DND-41 (cell line): ENCODE results near the gene WDR93.

ENCODE experiments used
- ATAC-seq: fragments of 200-7000 bp; cut with Tn5 transposase; 3 replicates; pipeline ENCODE4 v1.9.1; 2021; ENCODE audit warnings: low read depth; ENCODE audit not compliant: insufficient read depth
- DNase-seq: peaks from one replicate; pipeline ENCODE4 v3.0.0-alpha.2; 2020
- H2AFZ ChIP-seq: 2 replicates; pipeline ENCODE4 v1.6.0; 2012; ENCODE audit warnings: low read depth, low read length
- H3K27ac ChIP-seq: 2 replicates; pipeline ENCODE4 v1.5.1; 2012; ENCODE audit warnings: low read length, inconsistent platforms
- H3K27me3 ChIP-seq: fragments of 200-600 bp; sonication (generic); 2 replicates; pipeline ENCODE4 v1.6.0; 2012; ENCODE audit warnings: low read length, mild to moderate bottlenecking, inconsistent platforms; ENCODE audit not compliant: insufficient read depth, poor library complexity
- H3K36me3 ChIP-seq: 2 replicates; pipeline ENCODE4 v1.5.1; 2012; ENCODE audit warnings: low read length, inconsistent platforms; ENCODE audit not compliant: insufficient read depth
- H3K4me1 ChIP-seq: 2 replicates; pipeline ENCODE4 v1.5.1; 2012; ENCODE audit warnings: mild to moderate bottlenecking, low read length; ENCODE audit not compliant: insufficient read depth
- H3K4me2 ChIP-seq: 2 replicates; pipeline ENCODE4 v1.6.0; 2012; ENCODE audit warnings: mild to moderate bottlenecking, moderate library complexity, low read length, inconsistent platforms; ENCODE audit not compliant: insufficient read depth
- H3K4me3 ChIP-seq, 2 experiments: fragments of 200-600 bp in 1 of 2; shearing (Covaris generic) in 1 of 2; 2 replicates each; pipeline ENCODE4 v1.5.1; 2012 to 2016; ENCODE audit warnings: inconsistent platforms in 2 of 2, low read length in 2 of 2, mild to moderate bottlenecking in 2 of 2, low read depth in 1 of 2, moderate library complexity in 1 of 2
- H3K79me2 ChIP-seq: 2 replicates; pipeline ENCODE4 v1.6.0; 2012; ENCODE audit warnings: low read length, inconsistent platforms; ENCODE audit not compliant: insufficient read depth
- H3K9ac ChIP-seq: 2 replicates; pipeline ENCODE4 v1.6.0; 2012; ENCODE audit warnings: low read depth, mild to moderate bottlenecking, inconsistent platforms, low read length, moderate library complexity
- H3K9me3 ChIP-seq: 2 replicates; pipeline ENCODE4 v1.5.1; 2012; ENCODE audit warnings: low read length, moderate library complexity, mild to moderate bottlenecking, inconsistent platforms; ENCODE audit not compliant: insufficient read depth, severe bottlenecking
- H4K20me1 ChIP-seq: 2 replicates; pipeline ENCODE4 v1.6.0; 2012; ENCODE audit warnings: low read length; ENCODE audit not compliant: insufficient read depth
- EZH2 ChIP-seq: IDR thresholded peaks from 3 replicates; pipeline ENCODE4 v1.6.1; 2012; ENCODE audit warnings: borderline replicate concordance, low read depth, mild to moderate bottlenecking, moderate library complexity, low read length, inconsistent platforms; ENCODE audit not compliant: severe bottlenecking
- TF ChIP-seq, protein P1 (sequence below): IDR thresholded peaks from 2 replicates; pipeline ENCODE4 v1.5.1; 2012; ENCODE audit warnings: borderline replicate concordance, low read length, moderate library complexity, mild to moderate bottlenecking; ENCODE audit not compliant: poor library complexity, severe bottlenecking; ENCODE audit errors: extremely low read depth

The WDR93 gene

DNA sequence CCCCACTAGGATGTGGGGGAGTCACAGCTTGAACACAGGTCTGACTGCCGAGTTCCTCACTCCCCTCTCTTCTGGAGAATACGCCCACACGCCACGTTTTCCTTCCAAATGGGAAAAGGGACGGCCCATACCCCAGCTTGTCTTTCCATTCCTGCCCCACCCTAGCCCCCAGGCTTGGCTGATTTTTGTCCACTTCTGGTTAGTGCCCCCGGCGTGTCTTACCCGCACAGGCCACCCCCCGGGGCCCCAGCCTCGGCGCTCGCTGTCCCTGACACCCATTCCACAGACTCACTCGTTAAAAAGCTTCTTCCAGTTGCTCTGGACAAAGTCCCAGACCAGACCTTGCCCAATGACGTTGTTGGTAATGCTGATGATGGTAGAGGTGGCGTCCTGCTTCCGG, 100.0 kb downstream of the WDR93 start:
- Histone ChIP-seq H3K4me2 (no peak overlapping the region), H3K9ac (no peak overlapping the region), H3K4me1 (no peaks in the 10 kb centered on the region), H3K36me3 (no peaks in the 10 kb centered on the region), H2AFZ (no peak overlapping the region), H4K20me1 (no peaks in the 10 kb centered on the region), H3K9me3 (no peaks in the 10 kb centered on the region), H3K4me3 (no peak overlapping the region), H3K79me2 (no peaks in the 10 kb centered on the region), H3K27ac (no peak overlapping the region), H3K27me3 (no peaks in the 10 kb centered on the region)
- TF ChIP-seq, protein P1, sequence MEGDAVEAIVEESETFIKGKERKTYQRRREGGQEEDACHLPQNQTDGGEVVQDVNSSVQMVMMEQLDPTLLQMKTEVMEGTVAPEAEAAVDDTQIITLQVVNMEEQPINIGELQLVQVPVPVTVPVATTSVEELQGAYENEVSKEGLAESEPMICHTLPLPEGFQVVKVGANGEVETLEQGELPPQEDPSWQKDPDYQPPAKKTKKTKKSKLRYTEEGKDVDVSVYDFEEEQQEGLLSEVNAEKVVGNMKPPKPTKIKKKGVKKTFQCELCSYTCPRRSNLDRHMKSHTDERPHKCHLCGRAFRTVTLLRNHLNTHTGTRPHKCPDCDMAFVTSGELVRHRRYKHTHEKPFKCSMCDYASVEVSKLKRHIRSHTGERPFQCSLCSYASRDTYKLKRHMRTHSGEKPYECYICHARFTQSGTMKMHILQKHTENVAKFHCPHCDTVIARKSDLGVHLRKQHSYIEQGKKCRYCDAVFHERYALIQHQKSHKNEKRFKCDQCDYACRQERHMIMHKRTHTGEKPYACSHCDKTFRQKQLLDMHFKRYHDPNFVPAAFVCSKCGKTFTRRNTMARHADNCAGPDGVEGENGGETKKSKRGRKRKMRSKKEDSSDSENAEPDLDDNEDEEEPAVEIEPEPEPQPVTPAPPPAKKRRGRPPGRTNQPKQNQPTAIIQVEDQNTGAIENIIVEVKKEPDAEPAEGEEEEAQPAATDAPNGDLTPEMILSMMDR, result no peak
- TF ChIP-seq EZH2, result no peak
- ATAC-seq (no peak), DNase-seq (no peak)

DNA sequence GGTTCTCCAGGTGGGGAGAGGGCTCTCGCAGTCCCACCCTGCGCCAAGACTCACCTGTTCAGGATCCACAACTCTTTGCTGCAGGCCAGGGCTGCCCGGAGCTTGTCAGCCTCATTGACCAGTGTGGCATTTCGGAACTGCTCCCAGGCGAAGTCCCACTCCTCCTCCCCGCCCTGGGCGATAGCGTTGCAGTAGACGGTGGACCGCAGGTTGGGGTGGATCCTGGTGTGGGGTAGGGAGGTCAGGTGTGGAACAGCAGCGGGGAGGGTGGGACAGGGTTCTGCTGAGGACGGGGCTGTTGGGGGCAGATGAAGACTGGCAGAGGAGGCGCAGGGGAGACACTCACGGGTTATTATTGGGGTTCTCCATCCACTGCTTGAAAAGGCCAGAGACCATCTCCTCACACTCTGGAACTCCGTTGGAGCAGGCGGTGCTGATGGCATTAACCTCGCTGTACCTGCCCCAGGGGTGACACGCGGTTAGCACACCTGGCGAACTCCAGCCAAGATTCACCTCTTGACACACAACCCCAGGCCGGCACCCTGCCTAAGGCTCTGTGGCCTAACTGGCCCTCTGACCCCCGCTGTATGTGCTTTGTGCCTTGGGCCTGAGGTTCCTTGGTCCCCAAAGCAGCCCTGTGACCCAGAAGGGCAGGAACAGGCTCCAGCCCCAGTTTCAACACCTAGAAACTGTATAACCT, 101.6 kb downstream of the WDR93 start:
- no peak for TF ChIP-seq EZH2
- TF ChIP-seq, protein P1, result no peak
- no peaks in the 10 kb centered on the region for H3K27me3 ChIP-seq
- no peaks in the 10 kb centered on the region for H3K4me1 ChIP-seq
- ATAC-seq, result no peak
- no peak overlapping the region for H3K9ac ChIP-seq
- no peak overlapping the region for H3K4me2 ChIP-seq
- no peak overlapping the region for H2AFZ ChIP-seq
- H3K36me3 ChIP-seq, result no peaks in the 10 kb centered on the region
- no peaks in the 10 kb centered on the region for H3K9me3 ChIP-seq
- no peak for DNase-seq
- no peaks in the 10 kb centered on the region for H4K20me1 ChIP-seq
- H3K79me2 ChIP-seq, result no peaks in the 10 kb centered on the region
- no peak overlapping the region for H3K27ac ChIP-seq
- no peak overlapping the region for H3K4me3 ChIP-seq
